Astrocyte of the spinal cord (primary cell): Measurements from ENCODE around the gene DSTYK.

ENCODE experiments used
- DNase-seq: peaks from one replicate; pipeline ENCODE4 v3.0.0; 2011; ENCODE audit warnings: low read depth, low spot score
- H3K4me3 ChIP-seq: 2 replicates; pipeline ENCODE4 v1.5.1; 2011; ENCODE audit warnings: low read depth, mild to moderate bottlenecking, low read length, moderate library complexity
- CTCF ChIP-seq: IDR thresholded peaks from 2 replicates; pipeline ENCODE4 v1.5.1; 2012; ENCODE audit warnings: low read depth, mild to moderate bottlenecking, low read length, inconsistent platforms
- in situ Hi-C: cut with HindIII; loops from 2 replicates; pipeline ENCODE4 v1.10.0; 2017; ENCODE audit warnings: low sequenced_read_pairs

DSTYK gene

GRCh38 chr1:205247130-205247921, 35.8 kb upstream of the DSTYK start:
- in situ Hi-C loops: no loop called here
- TF ChIP-seq CTCF: no peak
- H3K4me3 ChIP-seq: no peak overlapping the region
- no peak for DNase-seq

- H3K4me3 ChIP-seq: no peak overlapping the region
- no peak for TF ChIP-seq CTCF
- DNase-seq: no peak
- in situ Hi-C loops: no loop called here
Measured at GRCh38 chr1:205246351-205247119, 35.0 kb upstream of the DSTYK start.

- TF ChIP-seq CTCF: no peak
- no peak overlapping the region for H3K4me3 ChIP-seq
- in situ Hi-C loops: no loop called here
- DNase-seq: no peak
Measured at GRCh38 chr1:205245096-205245495, 33.6 kb upstream of the DSTYK start.

- in situ Hi-C loops: no loop called here
- TF ChIP-seq CTCF: no peak
- H3K4me3 ChIP-seq: no peak overlapping the region
- DNase-seq: no peak
Measured at GRCh38 chr1:205244384-205244783, 32.9 kb upstream of the DSTYK start.

- TF ChIP-seq CTCF: no peak
- in situ Hi-C loops: no loop called here
- H3K4me3 ChIP-seq: no peak overlapping the region
- DNase-seq: no peak
Measured at GRCh38 chr1:205243350-205244191, 32.1 kb upstream of the DSTYK start.

- H3K4me3 ChIP-seq: no peak overlapping the region
- no peak for TF ChIP-seq CTCF
- in situ Hi-C loops: no loop called here
- DNase-seq: no peak
Measured at GRCh38 chr1:205241366-205242030, 30.0 kb upstream of the DSTYK start.
